ENCODE measurements around the gene ACYP2.
"Not testable (repeated sequence)": the region's sequence is repeated elsewhere in the genome, so short reads cannot be mapped to it uniquely, and the experiment has no call there.

ACYP2 gene

GRCh38 chr2:54097124-54097523 is 18.3 kb upstream of the ACYP2 start:
- DNase-seq: no peak

GRCh38 chr2:54099370-54099769 is 16.0 kb upstream of the ACYP2 start:
- DNase-seq: no peak

- DNase-seq: no peak
Measured at GRCh38 chr2:54099829-54100585, 15.4 kb upstream of the ACYP2 start.

- DNase-seq: no peak
Measured at GRCh38 chr2:54100772-54101171, 14.6 kb upstream of the ACYP2 start.

GRCh38 chr2:54103454-54104314 is 11.7 kb upstream of the ACYP2 start:
- DNase-seq: peak in 1 of 58 donors; percentile 3

GRCh38 chr2:54106631-54107454 is 8.6 kb upstream of the ACYP2 start:
- DNase-seq: peak in 28 of 58 donors; percentile 1 to 79 (median 19)

GRCh38 chr2:54107455-54107764 is 8.0 kb upstream of the ACYP2 start:
- no peak for DNase-seq

- DNase-seq: peak in 16 of 58 donors; percentile 6 to 45 (median 13)
Measured at GRCh38 chr2:54107903-54108615, 7.4 kb upstream of the ACYP2 start.

GRCh38 chr2:54109848-54110247 is 5.6 kb upstream of the ACYP2 start:
- no peak for DNase-seq

- not testable (repeated sequence) for DNase-seq
Measured at GRCh38 chr2:54114479-54114878, 936 bp upstream of the ACYP2 start.

- DNase-seq: no peak
Measured at GRCh38 chr2:54114936-54115283, 505 bp upstream of the ACYP2 start.

- DNase-seq: not testable (repeated sequence)
Measured at GRCh38 chr2:54116598-54116997, 1.2 kb downstream of the ACYP2 start.

GRCh38 chr2:54120950-54121349 is 5.5 kb downstream of the ACYP2 start:
- no peak for DNase-seq

GRCh38 chr2:54122171-54122935 is 6.9 kb downstream of the ACYP2 start:
- DNase-seq: peak in 5 of 58 donors; percentile 2 to 15 (median 8)

GRCh38 chr2:54122939-54123338 is 7.5 kb downstream of the ACYP2 start:
- peak in 7 of 58 donors; percentile 5 to 66 (median 15) for DNase-seq

GRCh38 chr2:54127174-54127573 is 11.8 kb downstream of the ACYP2 start:
- DNase-seq: not testable (repeated sequence)

- DNase-seq: no peak
Measured at GRCh38 chr2:54133056-54133455, 17.6 kb downstream of the ACYP2 start.

GRCh38 chr2:54139210-54139609 is 23.8 kb downstream of the ACYP2 start:
- no peak for DNase-seq

- no peak for DNase-seq
Measured at GRCh38 chr2:54143780-54144179, 28.4 kb downstream of the ACYP2 start.

GRCh38 chr2:54148391-54148790 is 33.0 kb downstream of the ACYP2 start:
- DNase-seq: no peak
